HG02678 (cell line): ENCODE data around the gene DHX38.
"Not testable (repeated sequence)": the region's sequence is repeated elsewhere in the genome, so short reads cannot be mapped to it uniquely, and the experiment has no call there.

Experiments
- ATAC-seq: cut with Tn5 transposase; IDR thresholded peaks from one replicate; pipeline ENCODE4 v1.9.1; 2021; ENCODE audit warnings: mild to moderate bottlenecking, moderate library complexity; ENCODE audit not compliant: unreplicated experiment

Gene DHX38

GRCh38 chr16:72093448-72094265 lies at the start of gene DHX38, which contains the start of gene TXNL4B:
Gene DHX38, plus strand, starts transcription at chr16:72093847. Its CDS starts 2,311 bp downstream, at chr16:72096158.
Gene TXNL4B, minus strand, starts transcription at chr16:72093620. Its CDS starts 2,871 bp downstream, at chr16:72090749.
- peak; percentile 99 for ATAC-seq

- ATAC-seq, result no peak
These were observed 49.4 kb upstream of the DHX38 start for GRCh38 chr16:72044296-72044695.

GRCh38 chr16:72044825-72045359 lies 48.8 kb upstream of the DHX38 start:
- no peak for ATAC-seq

GRCh38 chr16:72049110-72049509 lies 44.5 kb upstream of the DHX38 start:
- no peak for ATAC-seq

GRCh38 chr16:72050769-72051464 lies 42.7 kb upstream of the DHX38 start:
- ATAC-seq, result no peak

GRCh38 chr16:72051818-72052217 lies 41.8 kb upstream of the DHX38 start:
- ATAC-seq, result no peak

- ATAC-seq, result not testable (repeated sequence)
These were observed 39.3 kb upstream of the DHX38 start, which contains the start of gene HP for GRCh38 chr16:72054254-72054847. Gene HP, plus strand, starts transcription at chr16:72054505. Its CDS starts 148 bp downstream, at chr16:72054653.

GRCh38 chr16:72055911-72056310 lies 37.7 kb upstream of the DHX38 start:
- no peak for ATAC-seq

GRCh38 chr16:72057313-72057712 lies 36.3 kb upstream of the DHX38 start:
- ATAC-seq, result not testable (repeated sequence)

- not testable (repeated sequence) for ATAC-seq
These were observed 34.6 kb upstream of the DHX38 start for GRCh38 chr16:72059060-72059459.

GRCh38 chr16:72060405-72060804 lies 33.2 kb upstream of the DHX38 start:
- ATAC-seq, result no peak

GRCh38 chr16:72061564-72061963 lies 32.1 kb upstream of the DHX38 start:
- no peak for ATAC-seq

GRCh38 chr16:72064361-72064894 lies 29.2 kb upstream of the DHX38 start:
- ATAC-seq, result no peak

GRCh38 chr16:72066747-72067146 lies 26.9 kb upstream of the DHX38 start:
- ATAC-seq, result no peak

GRCh38 chr16:72068930-72069329 lies 24.7 kb upstream of the DHX38 start:
- no peak for ATAC-seq

GRCh38 chr16:72072514-72073342 lies 20.9 kb upstream of the DHX38 start:
- no peak for ATAC-seq

GRCh38 chr16:72073560-72074230 lies 20.0 kb upstream of the DHX38 start:
- ATAC-seq, result no peak

- not testable (repeated sequence) for ATAC-seq
These were observed 18.6 kb upstream of the DHX38 start for GRCh38 chr16:72075067-72075466.

GRCh38 chr16:72076991-72077706 lies 16.5 kb upstream of the DHX38 start:
- ATAC-seq, result not testable (repeated sequence)
